ENCODE results near the gene DIO3. TPM values are rescaled to one million over a fixed set of nuclear protein-coding genes. Genes with fewer than 3 reads are reported as not detected.

DIO3 gene
- total RNA-seq, 2 experiments from 2014 or later, result not detected

DNA sequence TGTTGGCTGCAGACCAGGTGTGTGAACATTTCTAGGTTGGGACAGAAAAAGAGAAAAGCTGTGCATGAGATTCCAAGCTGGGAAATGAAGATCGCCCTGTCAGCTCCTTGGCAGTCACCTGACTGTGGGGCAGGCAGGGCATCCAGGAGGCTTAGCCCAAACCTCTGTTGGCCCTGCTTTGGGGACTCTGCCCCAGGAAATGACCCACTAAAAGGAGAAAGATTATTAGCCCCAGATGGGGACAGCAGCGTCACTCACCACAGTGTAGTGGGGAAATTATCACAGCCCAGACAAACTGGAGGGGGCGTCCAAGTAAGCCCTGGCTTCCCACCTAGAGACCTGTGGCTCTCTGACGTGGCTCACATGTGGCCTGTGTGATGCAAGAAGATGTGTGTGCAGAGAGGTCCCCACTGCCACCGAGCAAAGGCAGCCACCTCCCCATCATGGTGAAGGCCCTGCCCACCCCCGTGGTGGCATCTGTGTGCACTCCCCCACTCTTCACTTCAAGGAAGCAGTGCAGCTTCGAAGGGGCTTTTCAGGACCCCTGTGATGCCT, 39.1 kb downstream of the DIO3 start:
- Histone ChIP-seq H3K9me3 (ENCODE audit: low read length) (peaks cover 21% of the 10 kb centered on the region), H3K4me2 (ENCODE audit: low read length) (no peak overlapping the region), H4K20me1 (ENCODE audit: insufficient read depth, low read length) (no peaks in the 10 kb centered on the region), H3K9me2 (ENCODE audit: insufficient read depth, low read length) (no peaks in the 10 kb centered on the region), H3K36me3 (ENCODE audit: insufficient read depth, low read length) (no peaks in the 10 kb centered on the region), H3K79me2 (ENCODE audit: insufficient read depth, low read depth, low read length) (no peaks in the 10 kb centered on the region), H3K4me1 (ENCODE audit: insufficient read depth, low read length, poor library complexity, severe bottlenecking) (peaks cover 16% of the 10 kb centered on the region), H2AFZ (ENCODE audit: low read length) (no peak overlapping the region), H3K4me3 (ENCODE audit: low read depth, low read length, poor library complexity, severe bottlenecking) (no peak overlapping the region), H3K27ac (ENCODE audit: low read depth, low read length, poor library complexity, severe bottlenecking) (no peak overlapping the region)
- CTCF ChIA-PET (ENCODE audit: unreplicated experiment), result no interaction called here
- TF ChIP-seq, protein P1, sequence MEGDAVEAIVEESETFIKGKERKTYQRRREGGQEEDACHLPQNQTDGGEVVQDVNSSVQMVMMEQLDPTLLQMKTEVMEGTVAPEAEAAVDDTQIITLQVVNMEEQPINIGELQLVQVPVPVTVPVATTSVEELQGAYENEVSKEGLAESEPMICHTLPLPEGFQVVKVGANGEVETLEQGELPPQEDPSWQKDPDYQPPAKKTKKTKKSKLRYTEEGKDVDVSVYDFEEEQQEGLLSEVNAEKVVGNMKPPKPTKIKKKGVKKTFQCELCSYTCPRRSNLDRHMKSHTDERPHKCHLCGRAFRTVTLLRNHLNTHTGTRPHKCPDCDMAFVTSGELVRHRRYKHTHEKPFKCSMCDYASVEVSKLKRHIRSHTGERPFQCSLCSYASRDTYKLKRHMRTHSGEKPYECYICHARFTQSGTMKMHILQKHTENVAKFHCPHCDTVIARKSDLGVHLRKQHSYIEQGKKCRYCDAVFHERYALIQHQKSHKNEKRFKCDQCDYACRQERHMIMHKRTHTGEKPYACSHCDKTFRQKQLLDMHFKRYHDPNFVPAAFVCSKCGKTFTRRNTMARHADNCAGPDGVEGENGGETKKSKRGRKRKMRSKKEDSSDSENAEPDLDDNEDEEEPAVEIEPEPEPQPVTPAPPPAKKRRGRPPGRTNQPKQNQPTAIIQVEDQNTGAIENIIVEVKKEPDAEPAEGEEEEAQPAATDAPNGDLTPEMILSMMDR (conservative IDR thresholded peaks at IDR 0.05; ENCODE audit: low read length), result no peak
- BruUV-seq (replicated peaks), result no TSS peak
- POLR2A ChIA-PET, result no interaction called here
- no peak for DNase-seq (ENCODE audit: low spot score)
- intact Hi-C loops (cut with micrococcal nuclease; ENCODE audit: unreplicated experiment), result no loop called here

DNA sequence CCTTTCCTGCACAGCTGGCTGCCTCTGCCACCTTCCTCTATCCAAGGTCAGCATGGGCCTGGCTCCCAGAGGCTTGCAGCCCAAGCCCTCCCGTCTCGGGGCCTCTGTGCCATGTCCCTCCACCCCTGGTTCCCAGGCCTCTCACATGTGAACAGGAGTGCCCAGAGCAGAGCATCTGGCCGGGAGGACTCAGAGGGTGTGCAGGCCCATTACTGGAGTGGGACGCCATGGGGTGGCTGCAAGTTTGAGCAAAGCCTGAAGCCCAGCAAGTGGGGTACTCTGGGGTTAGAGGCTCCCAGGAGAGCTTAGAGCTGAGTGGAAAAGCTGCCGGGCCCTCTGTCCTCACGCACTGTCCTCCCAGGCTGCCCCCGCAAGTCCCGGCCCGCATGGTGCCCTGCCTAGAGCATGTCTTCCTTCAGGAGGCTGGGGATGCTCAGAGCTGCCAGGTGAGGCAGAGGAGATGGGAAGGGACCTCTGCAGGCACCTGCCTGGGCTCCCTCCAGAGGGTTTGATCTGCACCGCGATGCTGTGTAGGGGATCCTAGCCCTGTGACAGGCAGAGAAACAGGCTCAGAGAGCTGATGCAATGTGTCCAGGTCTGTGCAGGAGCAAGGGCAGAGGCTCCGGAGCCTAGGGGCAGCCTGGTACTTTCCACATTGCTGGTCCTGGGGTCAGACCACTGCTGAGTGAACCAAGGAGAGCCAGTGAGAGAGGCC, 39.8 kb downstream of the DIO3 start:
- no peak overlapping the region for H3K27ac ChIP-seq (ENCODE audit: low read depth, low read length, poor library complexity, severe bottlenecking)
- H4K20me1 ChIP-seq (ENCODE audit: insufficient read depth, low read length), result no peaks in the 10 kb centered on the region
- H2AFZ ChIP-seq (ENCODE audit: low read length), result no peak overlapping the region
- H3K4me1 ChIP-seq (ENCODE audit: insufficient read depth, low read length, poor library complexity, severe bottlenecking), result peaks cover 12% of the 10 kb centered on the region
- intact Hi-C loops (cut with micrococcal nuclease; ENCODE audit: unreplicated experiment), result no loop called here
- no peak for DNase-seq (ENCODE audit: low spot score)
- H3K4me2 ChIP-seq (ENCODE audit: low read length), result no peak overlapping the region
- no peak overlapping the region for H3K4me3 ChIP-seq (ENCODE audit: low read depth, low read length, poor library complexity, severe bottlenecking)
- no peaks in the 10 kb centered on the region for H3K79me2 ChIP-seq (ENCODE audit: insufficient read depth, low read depth, low read length)
- TF ChIP-seq, protein P1 (conservative IDR thresholded peaks at IDR 0.05; ENCODE audit: low read length), result no peak
- no peak for TF ChIP-seq EZH2phosphoT487 (IDR thresholded peaks at IDR 0.05; ENCODE audit: borderline replicate concordance, low read depth, low read length)
- POLR2A ChIA-PET, result no interaction called here
- peaks cover 21% of the 10 kb centered on the region for H3K9me3 ChIP-seq (ENCODE audit: low read length)
- no TSS peak for BruUV-seq (replicated peaks)
- H3K36me3 ChIP-seq (ENCODE audit: insufficient read depth, low read length), result no peaks in the 10 kb centered on the region
- H3K9me2 ChIP-seq (ENCODE audit: insufficient read depth, low read length), result no peaks in the 10 kb centered on the region
- CTCF ChIA-PET (ENCODE audit: unreplicated experiment), result no interaction called here
